HTERT RPE-1 (cell line): ENCODE measurements around the gene FSTL5.

Source experiments
- in situ Hi-C: fragments of 300-500 bp; cut with MboI; formaldehyde crosslinking; loops from 4 replicates; pipeline ENCODE4 v1.14.3; 2020; ENCODE audit warnings: low sequenced_read_pairs

Gene FSTL5

DNA sequence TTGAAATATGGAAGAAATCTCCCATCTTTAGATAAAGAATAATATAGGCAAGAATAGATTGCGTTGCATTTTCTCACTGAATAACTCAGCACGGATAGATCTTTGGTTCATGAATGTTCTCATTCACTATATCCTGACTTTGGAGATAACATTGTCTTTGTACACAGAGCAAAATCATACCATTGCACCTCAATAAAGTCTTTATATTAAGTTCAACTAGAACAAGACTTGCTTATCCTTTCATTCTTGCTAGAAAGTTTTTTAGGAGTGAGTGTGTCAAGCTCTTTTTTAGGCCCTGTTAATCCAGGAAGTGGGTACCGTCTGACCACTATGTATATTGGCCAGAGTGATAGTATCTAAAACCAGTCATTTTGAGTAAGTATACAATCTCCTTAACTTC is 658.7 kb downstream of the FSTL5 start:
- in situ Hi-C loops: no loop called here

DNA sequence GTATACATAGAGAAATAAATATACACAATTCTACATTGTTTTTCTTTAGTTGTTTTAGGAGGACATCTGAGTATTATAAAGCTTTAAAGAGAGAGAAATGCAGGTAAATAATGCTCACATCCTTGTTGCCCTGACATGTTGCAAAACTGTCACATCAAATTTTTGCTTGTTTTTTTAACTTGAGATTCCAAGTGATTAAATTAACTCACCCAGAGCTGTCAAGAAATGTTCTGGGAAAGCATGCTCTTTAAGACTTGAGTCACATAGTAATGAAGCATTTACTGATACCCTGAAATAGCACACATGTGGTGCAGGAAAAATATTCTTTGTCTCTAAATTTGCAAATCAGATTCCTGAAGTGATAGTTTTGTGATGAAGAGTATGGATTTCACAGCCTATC is 665.6 kb downstream of the FSTL5 start:
- in situ Hi-C loops: no loop called here

DNA sequence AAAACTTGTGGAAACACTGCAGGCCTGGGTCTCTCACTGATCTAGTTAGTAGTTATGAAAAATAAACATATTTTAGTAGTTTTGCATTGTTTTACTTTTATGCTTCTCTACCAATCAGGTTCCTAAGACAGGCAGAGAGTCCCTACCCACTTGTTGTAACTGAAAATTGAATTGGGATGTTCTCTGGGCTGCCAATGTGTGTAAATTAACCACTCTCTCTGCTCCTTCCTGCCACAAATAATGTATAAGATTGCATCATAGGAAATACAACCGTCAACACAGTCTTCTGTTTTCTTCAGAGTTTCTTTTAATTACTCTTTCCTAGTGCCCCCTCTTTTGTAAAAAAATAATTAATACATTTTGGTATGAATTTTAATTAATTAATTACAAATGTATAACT is 677.3 kb downstream of the FSTL5 start:
- in situ Hi-C loops: no loop called here

DNA sequence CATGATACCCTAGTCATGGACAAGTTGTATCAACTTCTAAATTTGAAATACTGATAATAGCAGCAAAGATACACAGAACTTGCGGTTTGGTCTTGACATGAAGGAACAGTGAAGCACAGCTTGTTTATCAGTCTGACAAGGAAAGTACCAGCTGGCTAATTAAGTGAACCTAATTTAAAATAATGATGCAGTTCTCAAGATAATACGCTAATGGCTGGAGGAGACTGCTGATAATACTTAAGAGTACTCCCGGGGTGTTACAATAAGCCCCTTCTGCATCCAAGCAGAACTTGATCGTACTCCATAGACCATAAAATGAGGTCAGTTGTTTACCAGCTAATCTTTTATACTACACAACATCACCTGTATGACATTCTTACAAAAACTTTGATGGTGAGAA is 697.5 kb downstream of the FSTL5 start:
- in situ Hi-C loops: no loop called here

DNA sequence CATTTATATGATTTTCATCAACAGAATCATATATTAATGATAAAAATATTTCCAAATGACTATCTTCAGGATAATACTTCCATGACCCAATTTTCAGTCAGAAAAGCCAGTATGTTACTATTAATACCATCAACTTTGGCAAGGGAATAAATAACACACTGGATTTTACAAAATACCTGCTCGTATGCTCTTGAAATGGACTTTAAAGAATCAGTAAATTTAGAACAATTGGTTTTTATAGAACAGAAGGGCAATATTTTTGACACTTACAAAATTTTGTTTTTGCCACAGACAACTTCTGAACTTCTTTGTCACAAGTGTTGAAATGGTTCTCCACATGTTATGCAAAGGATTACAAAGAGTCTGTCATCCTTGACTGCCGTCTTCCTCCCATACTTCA is 700.4 kb downstream of the FSTL5 start:
- in situ Hi-C loops: no loop called here

DNA sequence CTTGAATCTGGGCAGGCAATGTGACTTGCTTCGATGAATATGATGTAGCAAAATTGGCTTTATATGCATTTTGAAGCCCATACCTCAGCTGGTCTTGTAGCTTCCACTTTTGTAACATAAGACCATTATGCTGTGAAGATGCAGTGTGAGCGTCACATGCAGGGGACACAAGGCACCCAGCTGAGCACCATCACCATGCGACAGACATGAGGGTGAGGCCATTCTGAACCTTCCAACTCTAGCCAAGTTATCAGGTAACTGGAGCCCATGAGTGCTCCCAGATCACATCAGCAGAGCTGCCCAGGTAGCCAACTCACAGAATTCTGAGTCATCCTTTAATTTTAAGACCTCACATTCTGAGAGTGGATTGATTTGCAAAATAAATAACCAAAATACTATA is 705.9 kb downstream of the FSTL5 start:
- in situ Hi-C loops: no loop called here

DNA sequence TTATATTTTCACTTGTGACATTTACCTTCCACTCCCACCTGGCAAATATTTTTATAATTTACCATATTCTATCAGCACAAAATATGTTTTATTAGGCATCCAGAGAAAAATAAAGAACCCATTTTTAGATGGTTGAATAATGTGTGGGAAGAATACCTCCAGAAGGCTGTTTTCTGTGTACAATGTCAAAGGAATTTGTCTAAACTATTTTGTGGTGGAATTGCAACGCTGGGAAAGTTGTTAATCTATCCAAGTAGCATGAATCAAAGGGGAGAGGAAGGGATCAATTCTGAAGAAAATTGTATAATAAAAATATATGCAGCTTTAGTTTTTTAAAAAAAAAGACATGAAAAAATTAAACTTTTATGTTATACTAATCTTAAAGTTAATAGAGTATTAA is 706.5 kb downstream of the FSTL5 start:
- in situ Hi-C loops: no loop called here

DNA sequence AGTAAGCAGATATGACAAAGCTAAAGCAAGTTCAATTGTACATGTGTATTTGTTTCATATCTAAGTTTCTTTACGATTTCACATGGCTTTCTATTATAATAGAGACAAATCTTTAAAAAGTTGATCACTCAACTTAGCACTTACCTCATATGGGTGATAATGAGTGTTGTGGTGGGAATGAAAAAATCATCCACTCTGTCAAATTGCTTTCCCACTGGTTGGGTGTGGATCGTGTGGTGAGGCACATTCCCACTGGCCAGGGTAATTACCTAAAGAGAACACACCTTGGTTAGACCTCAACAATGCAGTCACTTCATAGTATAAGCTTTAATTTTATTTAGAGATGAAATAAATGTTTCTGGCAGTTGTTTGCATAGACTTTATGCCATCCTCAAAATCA is 708.9 kb downstream of the FSTL5 start:
- in situ Hi-C loops: no loop called here

DNA sequence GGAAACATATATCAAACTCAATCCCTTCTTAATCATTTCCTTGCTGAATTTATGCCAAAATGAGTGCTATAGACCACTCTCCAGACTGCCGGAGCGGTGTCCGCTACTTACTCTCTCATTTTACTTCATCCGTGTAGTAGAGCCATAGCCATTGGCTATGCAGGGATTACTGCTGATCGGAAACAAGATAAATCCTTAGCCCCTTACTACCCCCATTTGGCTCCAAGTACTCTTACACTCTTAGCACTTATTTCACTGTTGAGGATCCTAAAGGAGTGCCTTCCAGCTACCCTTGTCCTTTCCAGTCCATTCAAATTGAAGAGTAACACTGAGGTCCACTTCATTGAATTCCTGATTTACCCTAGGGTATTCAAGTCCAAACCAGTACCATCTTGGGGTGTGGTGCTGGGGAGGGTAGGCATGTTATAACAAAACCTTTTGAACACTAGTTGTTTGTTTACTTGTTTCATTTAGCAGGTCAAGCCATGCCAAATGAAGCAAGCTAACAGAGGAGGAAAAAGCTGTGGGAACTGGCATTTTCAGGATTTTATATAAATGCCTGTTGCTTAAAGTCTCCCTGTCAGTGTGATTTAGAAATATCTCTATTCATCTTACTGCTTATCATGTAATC is 715.1 kb downstream of the FSTL5 start:
- in situ Hi-C loops: no loop called here

DNA sequence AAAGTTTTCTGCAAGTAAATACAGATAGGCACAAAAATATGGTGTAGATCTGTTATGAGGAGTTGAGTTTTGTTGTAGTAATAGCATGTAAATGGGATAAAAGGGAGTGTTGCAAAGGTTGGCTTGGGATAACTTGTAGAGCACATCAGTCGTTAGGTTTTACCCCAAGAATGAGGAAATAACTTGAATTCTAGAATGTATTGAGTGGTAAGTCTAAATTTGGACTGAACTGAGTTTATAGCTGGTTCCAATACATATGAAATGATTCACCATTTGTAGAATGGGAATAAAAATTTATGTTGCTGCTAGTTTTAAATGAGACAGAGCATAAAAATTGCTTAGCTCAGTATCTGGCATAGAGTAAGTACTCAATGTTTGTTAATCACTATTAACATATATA is 719.2 kb downstream of the FSTL5 start:
- in situ Hi-C loops: no loop called here

DNA sequence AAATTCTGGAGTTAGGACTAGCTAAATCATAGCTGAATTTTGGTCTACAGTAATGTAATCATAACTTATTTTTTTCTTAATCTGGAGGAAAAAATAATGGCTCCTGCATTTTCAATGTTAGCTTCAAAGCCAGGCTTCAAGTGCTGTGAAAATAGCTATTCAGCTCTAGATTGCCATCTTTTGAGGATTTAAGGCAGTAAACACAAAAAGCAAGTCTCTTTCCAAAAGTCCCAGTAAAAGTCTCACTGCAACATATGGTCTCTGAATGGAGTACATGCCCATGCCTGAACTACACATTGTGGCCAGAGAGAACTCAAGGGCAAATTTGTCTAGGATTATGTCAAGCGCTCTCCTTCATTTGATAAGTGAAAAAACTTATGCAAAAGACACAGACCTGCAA is 720.9 kb downstream of the FSTL5 start:
- in situ Hi-C loops: no loop called here

DNA sequence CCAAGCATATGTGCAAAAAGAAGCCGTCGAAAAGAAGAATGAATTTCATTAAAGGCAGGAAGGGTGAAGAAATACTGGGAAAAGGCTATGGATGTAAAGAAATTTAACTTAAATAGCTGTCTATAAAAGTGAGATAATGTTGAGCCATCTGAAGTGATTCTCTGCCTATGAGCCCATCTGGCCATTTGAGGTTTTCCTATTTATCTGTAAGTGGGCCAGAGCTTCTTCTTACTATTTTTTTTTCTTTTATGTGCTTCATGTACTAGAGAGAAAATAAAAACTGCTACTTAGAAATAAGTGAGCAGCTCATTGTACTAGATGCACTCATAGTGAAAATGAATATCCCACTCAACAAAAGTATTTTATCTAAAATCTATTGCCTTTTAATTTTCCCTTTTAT is 725.7 kb downstream of the FSTL5 start:
- in situ Hi-C loops: no loop called here

DNA sequence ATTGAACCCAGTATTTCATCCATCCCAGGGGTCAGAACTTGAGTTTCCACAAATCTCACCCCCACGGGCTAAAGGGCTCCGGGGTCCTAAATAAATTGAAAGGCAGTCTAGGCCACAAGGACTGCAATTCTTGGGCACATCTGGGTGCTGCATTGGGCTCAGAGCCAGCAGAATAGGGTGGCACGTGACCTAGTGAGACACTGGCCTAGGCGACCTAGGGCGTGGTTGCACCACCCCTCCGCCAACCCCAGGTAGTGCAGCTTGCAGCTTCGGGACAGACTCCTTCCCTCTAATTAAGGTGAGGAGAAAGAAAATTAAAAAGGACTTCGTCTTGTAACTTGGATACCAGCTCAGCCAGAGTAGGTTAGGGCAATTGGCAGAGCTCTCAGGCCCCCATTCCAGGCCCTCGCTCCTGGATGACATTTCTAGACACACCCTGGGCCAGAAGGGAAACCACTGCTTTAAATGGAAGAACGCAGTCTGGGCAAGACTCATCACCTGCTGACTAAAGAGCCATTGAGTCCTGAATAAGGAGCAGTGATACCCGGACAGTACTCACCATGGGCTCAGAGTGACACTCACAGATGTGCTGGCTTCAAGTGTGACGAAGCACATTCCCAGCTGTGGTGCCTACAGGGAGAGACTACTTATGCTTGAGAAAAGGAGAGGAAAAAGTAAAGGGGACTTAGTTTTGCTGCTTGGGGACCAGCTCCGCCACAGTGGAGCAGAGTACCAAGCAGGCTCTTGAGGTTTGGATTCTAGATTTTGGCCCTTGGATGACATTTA is 735.4 kb downstream of the FSTL5 start:
- in situ Hi-C loops: no loop called here

DNA sequence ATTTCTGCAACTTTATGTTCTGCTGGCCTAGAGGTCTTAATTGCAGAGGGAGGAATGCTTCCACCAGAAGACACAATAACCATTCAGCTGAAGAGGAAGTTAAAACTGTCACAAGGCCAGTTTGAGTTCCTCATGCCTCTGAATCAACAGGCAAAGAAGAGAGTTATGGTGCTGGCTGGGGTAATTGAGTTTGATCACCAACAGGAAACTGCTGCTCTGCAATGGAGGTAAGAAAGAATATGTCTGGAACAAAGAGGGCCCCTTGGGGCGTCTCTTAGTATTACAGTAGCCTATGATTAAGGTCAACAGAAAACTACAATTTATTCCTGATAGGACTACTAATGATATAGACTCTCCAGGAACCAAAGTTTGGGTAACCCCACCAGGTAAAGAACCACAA is 744.0 kb downstream of the FSTL5 start:
- in situ Hi-C loops: no loop called here

DNA sequence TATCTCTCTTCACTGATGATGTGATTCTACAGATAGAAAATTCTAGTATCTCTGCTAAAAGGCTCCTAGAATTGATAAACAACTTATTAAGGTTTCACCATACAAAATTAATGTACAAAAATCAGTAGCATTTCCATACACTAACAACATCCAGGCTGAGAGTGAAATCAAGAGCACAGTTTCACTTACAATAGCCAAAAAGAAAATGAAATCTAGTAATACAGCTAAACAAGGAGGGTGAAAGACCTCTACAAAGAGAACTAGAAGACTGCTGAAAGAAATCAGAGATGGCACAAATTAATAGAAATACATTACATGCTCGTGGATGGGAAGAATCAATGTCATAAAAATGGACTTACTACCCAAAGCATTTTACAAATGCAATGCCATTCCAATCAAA is 751.9 kb downstream of the FSTL5 start:
- in situ Hi-C loops: no loop called here

DNA sequence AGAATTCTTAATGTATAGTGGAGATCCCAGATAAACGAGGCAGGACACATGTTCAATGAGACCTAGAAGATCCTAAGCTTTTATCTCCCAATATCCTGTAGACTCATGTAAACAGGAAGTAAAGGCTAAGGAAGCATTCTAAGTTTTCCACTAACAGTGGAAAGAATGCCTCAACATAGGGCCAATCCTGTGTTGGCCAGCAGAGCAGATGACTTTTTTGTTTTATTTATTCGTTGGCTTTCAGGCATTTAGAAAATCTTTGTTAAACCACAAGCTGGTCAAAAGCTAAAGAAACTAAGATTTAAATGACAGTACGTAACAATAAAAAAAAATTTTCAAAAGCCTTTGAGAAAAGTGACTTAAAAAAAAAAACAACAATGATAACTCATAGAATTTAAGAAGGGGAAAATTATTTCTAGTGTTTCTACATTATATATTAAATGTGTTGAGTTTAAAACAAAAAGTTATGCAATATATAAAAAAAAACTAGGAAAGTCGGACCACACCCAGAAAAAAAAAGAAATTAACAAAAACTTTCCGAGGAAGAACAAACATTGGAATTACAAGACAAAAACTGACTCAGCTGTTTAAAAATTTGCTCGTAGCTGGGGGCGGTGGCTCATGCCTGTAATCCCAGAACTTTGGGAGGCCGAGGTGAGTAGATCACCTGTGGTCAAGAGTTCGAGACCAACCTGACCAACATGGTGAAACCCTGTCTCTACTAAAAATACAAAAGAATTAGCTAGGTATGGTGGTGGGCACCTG is 759.3 kb downstream of the FSTL5 start:
- in situ Hi-C loops: no loop called here

DNA sequence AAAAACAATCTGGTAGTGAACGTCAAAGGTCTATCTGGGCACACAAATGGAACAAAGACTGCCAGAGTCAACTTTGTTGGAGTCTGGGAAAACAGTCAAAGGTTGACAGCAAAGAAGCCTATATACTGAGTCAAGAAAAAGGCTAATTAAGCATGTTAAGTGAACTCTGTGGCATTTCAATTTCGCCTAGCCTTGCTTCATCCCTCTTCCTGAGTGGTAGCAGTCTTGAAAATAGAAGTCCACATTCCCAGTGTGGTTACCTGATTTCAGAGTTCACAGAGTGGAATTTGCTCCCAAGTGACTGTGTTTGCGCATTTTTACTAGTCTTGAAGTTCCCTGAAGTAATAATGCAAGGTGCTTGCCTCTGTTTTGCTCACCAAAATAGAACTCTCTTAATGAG is 760.0 kb downstream of the FSTL5 start:
- in situ Hi-C loops: no loop called here

DNA sequence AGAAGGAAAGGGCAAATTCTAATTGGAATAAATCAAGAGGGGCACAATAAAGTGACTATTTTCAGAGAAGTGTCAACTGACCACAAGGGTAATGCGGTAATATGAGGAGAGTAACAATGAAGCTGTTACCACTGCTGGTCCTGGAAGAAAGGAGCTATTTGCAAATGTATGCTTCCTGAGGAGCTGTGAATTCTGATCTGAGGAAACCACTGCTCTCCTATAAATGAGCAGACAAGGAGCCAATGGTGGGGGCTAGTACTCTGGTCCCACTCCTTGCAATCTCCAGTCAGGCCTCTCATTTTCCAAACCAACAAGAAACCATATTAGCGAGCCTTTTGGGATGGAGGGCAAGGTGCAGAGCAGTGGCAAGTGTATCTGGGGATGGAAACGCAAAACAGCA is 770.2 kb downstream of the FSTL5 start:
- in situ Hi-C loops: no loop called here

DNA sequence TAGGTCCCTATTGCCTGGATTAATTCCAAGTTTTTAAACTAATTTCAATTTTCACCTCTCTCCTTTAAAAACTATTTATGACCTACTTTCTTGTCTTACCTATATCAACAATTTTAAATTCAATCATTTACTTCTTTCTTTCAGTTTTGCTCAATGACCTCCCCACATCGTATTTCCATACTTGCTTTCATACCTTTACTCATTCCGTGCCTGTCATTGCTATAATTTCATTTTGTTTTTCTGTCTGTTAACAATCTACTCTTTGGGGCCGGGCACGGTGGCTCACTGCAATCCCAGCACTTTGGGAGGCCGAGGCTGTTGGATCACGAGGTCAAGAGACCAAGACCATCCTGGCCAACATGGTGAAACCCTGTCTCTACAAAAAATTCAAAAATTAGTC is 781.1 kb downstream of the FSTL5 start:
- in situ Hi-C loops: no loop called here

DNA sequence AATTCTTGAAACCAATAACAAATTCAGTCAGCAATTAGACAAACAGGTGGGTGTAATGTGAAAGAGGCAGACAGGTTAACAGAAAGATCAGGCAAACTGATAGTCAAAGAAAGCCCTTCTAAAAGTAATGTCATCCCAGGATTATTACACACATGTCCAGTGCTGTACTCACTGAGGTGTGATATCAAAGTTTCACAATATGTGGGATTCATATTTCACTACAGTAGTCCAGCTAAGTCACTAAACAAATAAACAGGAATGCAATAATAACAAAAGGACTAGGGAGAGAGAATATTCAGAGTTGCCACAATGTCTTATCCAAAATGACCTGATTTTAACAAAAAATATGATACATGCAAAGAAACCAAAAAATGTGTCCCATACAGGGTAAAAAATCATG is 787.5 kb downstream of the FSTL5 start:
- in situ Hi-C loops: no loop called here

DNA sequence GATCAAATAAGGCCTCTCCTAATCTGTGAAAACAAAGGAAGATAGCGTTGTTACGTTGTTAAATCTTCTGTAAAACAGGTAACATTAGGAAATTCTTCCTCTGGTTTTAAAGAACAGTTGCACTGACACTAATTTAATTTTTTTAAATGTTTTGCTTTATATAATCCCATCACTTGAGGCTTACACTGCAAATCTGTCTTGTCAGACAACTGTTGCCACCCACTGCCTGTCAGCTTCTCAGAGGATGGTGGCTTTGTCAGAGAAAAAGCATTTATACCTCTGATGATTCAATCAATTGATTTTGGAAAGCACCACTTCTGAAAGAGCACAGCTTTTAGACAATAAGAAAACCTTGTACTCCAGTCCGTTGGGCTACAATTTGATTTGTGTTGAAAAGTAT is 799.1 kb downstream of the FSTL5 start:
- in situ Hi-C loops: no loop called here

DNA sequence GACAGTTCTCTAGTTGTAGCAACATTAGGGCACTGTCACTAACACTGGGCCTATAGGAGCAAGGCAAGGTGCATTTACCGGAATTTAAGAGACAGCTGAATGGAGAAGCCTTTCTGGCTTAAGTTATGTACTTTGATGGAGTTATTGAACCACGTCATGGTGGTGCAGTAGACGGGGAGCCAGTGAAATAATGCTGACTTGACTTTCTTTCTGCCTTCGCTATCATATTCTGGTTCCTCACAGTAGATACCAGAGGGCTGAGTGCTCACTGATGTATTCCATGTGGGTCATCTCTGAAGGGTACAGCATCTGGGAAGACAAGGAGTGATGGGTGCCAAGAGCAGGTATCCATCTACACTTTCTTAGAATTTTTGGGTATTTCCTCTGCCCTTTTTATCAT is 802.8 kb downstream of the FSTL5 start:
- in situ Hi-C loops: no loop called here
